Adrenal gland (tissue), 5 donors: ENCODE measurements around the gene ZC3H12C.

Experiments used
- CTCF ChIP-seq, 6 experiments: fragments of 450-650 bp in 4 of 6; fragments of 200-600 bp in 2 of 6; sonication (generic) in 1 of 6; IDR thresholded peaks; 1 replicate in 5 of 6; 2 replicates in 1 of 6; pipeline versions ENCODE4 v1.5.1 to v1.8.0; 2016 to 2021; ENCODE audit warnings: antibody characterized with exemption in 6 of 6, mild to moderate bottlenecking in 2 of 6, moderate library complexity in 1 of 6
- POLR2A ChIP-seq, 2 donors: fragments of 450-650 bp; IDR thresholded peaks; one replicate each; pipeline ENCODE4 v1.6.1; 2017; ENCODE audit warnings: antibody characterized with exemption in 2 of 2, mild to moderate bottlenecking in 2 of 2, moderate library complexity in 1 of 2
- donor health status: DM: no; HTN: no; CAD: no.

- no peak for TF ChIP-seq POLR2A (IDR thresholded peaks at IDR 0.05)
- TF ChIP-seq CTCF (IDR thresholded peaks at IDR 0.05): no peak
Observed at GRCh38 chr11:110141812-110142211, 48.6 kb downstream of the ZC3H12C start.
